CD14-positive monocyte (primary cell): ENCODE data around the gene XPNPEP3. TPM values are rescaled to one million over a fixed set of nuclear protein-coding genes. Genes with fewer than 3 reads are reported as not detected.

Experiments used
- DNase-seq, 3 donors: peaks; one replicate each; pipeline ENCODE4 v3.0.0-alpha.2; 2011 to 2022
- H2AFZ ChIP-seq: 2 replicates; pipeline ENCODE4 v1.6.0; 2012; ENCODE audit warnings: mild to moderate bottlenecking, low read depth, low read length, inconsistent platforms; ENCODE audit not compliant: insufficient read depth, poor library complexity, severe bottlenecking
- H3K27ac ChIP-seq, 2 donors: 1 replicate in 1 of 2; 2 replicates in 1 of 2; pipeline ENCODE4 v1.5.1; 2012 to 2013; ENCODE audit warnings: low read length in 2 of 2, control low read depth in 1 of 2, inconsistent platforms in 1 of 2, low read depth in 1 of 2, mild to moderate bottlenecking in 1 of 2
- H3K27me3 ChIP-seq, 2 donors: one replicate each; pipeline versions ENCODE4 v1.6.0 to v1.6.1; 2011 to 2013; ENCODE audit warnings: low read length in 2 of 2; ENCODE audit not compliant: control insufficient read depth in 2 of 2, insufficient read depth in 2 of 2
- H3K36me3 ChIP-seq, 2 donors: replicated peaks in 1 of 2; 1 replicate in 1 of 2; 2 replicates in 1 of 2; pipeline versions ENCODE4 v1.5.1 to v1.6.1; 2012 to 2013; ENCODE audit warnings: low read length in 2 of 2, control low read depth in 1 of 2, inconsistent platforms in 1 of 2, mild to moderate bottlenecking in 1 of 2; ENCODE audit not compliant: insufficient read depth in 2 of 2, control insufficient read depth in 1 of 2
- H3K4me1 ChIP-seq, 2 donors: 1 replicate in 1 of 2; 2 replicates in 1 of 2; pipeline versions ENCODE4 v1.5.1 to v1.6.1; 2012 to 2013; ENCODE audit warnings: low read length in 2 of 2, control low read depth in 1 of 2, inconsistent platforms in 1 of 2, mild to moderate bottlenecking in 1 of 2, moderate library complexity in 1 of 2; ENCODE audit not compliant: insufficient read depth in 2 of 2, control insufficient read depth in 1 of 2
- H3K4me2 ChIP-seq: replicated peaks from 2 replicates; pipeline ENCODE3; 2012; ENCODE audit warnings: low read length, moderate library complexity, mild to moderate bottlenecking; ENCODE audit not compliant: poor library complexity, severe bottlenecking; ENCODE audit errors: extremely low read depth
- H3K4me3 ChIP-seq, 3 experiments: fragments of 200-600 bp in 1 of 3; sonication (generic) in 1 of 3; replicated peaks in 1 of 3; 1 replicate in 2 of 3; 2 replicates in 1 of 3; pipeline ENCODE4 v1.5.1; 2011 to 2013; ENCODE audit warnings: low read length in 3 of 3, mild to moderate bottlenecking in 3 of 3, control low read depth in 2 of 3, low read depth in 2 of 3, inconsistent platforms in 1 of 3, moderate library complexity in 1 of 3
- H3K79me2 ChIP-seq: 2 replicates; pipeline ENCODE4 v1.6.0; 2012; ENCODE audit warnings: mild to moderate bottlenecking, control low read depth, inconsistent platforms, low read length, moderate library complexity; ENCODE audit not compliant: insufficient read depth
- H3K9ac ChIP-seq: 2 replicates; pipeline ENCODE4 v1.6.0; 2017; ENCODE audit warnings: low read length, mild to moderate bottlenecking; ENCODE audit not compliant: insufficient read depth, poor library complexity, severe bottlenecking
- H3K9me3 ChIP-seq, 2 donors: replicated peaks in 1 of 2; 1 replicate in 1 of 2; 2 replicates in 1 of 2; pipeline versions ENCODE4 v1.5.1 to v1.6.1; 2012 to 2013; ENCODE audit warnings: low read length in 2 of 2, control low read depth in 1 of 2; ENCODE audit not compliant: control insufficient read depth in 1 of 2, insufficient read depth in 1 of 2
- H4K20me1 ChIP-seq: 2 replicates; pipeline ENCODE4 v1.6.0; 2012; ENCODE audit warnings: mild to moderate bottlenecking, low read length, control low read depth, moderate library complexity; ENCODE audit not compliant: insufficient read depth
- H3K27ac Mint-ChIP-seq, 7 donors: one replicate each; pipeline ENCODE4 v1.8.0; 2020; ENCODE audit warnings: mild to moderate bottlenecking in 7 of 7, mixed read lengths in 7 of 7, moderate library complexity in 6 of 7, inconsistent platforms in 2 of 7
- H3K27me3 Mint-ChIP-seq, 3 donors: one replicate each; pipeline ENCODE4 v1.8.0; 2021 to 2022; ENCODE audit warnings: low read depth in 3 of 3, mild to moderate bottlenecking in 3 of 3, mixed read lengths in 3 of 3, moderate library complexity in 3 of 3, inconsistent platforms in 1 of 3
- H3K36me3 Mint-ChIP-seq, 2 donors: one replicate each; pipeline ENCODE4 v1.8.0; 2020; ENCODE audit warnings: mixed read lengths in 2 of 2, inconsistent platforms in 1 of 2, mild to moderate bottlenecking in 1 of 2
- H3K4me1 Mint-ChIP-seq: one replicate; pipeline ENCODE4 v1.8.0; 2020; ENCODE audit warnings: mild to moderate bottlenecking, mixed read lengths
- H3K4me3 Mint-ChIP-seq, 2 donors: one replicate each; pipeline ENCODE4 v1.8.0; 2020; ENCODE audit warnings: mild to moderate bottlenecking in 2 of 2, mixed read lengths in 2 of 2, moderate library complexity in 1 of 2
- H3K9me3 Mint-ChIP-seq, 7 donors: one replicate each; pipeline ENCODE4 v1.8.0; 2020 to 2022; ENCODE audit warnings: mixed read lengths in 7 of 7, mild to moderate bottlenecking in 6 of 7, moderate library complexity in 6 of 7, inconsistent platforms in 2 of 7
- WGBS: methylation state at CpG from one replicate; pipeline ENCODE4 v1.1.5; 2013; ENCODE audit warnings: missing lambda C conversion rate; ENCODE audit not compliant: insufficient coverage; 5-methylcytosine and 5-hydroxymethylcytosine counted together
- intact Hi-C, 2 donors: fragments of 100-400 bp; cut with micrococcal nuclease; formaldehyde crosslinking; loops; one replicate each; pipeline versions ENCODE4 v1.15.0 to v1.15.1; 2023
- polyA plus RNA-seq, 3 donors: library from polyadenylated mRNA; depleted of rRNA in 1 of 3; unstranded in 2 of 3; stranded (reverse) in 1 of 3; fragments of 300-500 nt in 2 of 3; fragments of >200 nt in 1 of 3; fragmentation: Illumina TruSeq in 2 of 3; gene quantifications; 1 replicate in 2 of 3; 2 replicates in 1 of 3; pipeline ENCODE4 v1.2.3, GENCODE V29; 2012 to 2021
- TF ChIP-seq, protein P1 (sequence below): fragments of 200-600 bp; IDR thresholded peaks from one replicate; pipeline ENCODE4 v1.8.0; 2022; ENCODE audit warnings: antibody characterized with exemption, mild to moderate bottlenecking

The XPNPEP3 gene
- polyA plus RNA-seq, 3 donors = 3.6 to 9.4 (median 7.3) TPM

DNA sequence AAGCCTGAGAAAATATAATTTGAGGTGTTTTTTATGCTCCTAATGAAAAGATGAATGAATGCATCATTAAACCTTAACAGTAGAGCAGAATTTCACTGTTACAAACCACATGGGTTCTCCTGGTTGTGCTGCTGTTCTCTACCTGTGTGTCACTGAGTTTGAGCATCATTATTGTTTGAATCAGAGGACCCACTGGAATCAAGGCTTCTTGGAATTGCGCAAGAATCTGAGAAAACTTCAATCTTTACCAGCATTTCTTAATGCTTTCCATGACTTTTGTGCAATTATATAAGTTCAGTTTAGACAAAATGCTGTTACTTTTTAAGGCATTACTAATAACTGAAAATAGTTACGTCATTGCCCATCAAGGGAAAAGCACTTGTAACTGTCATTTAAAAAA lies 75.4 kb downstream of the XPNPEP3 start:
- no peak overlapping the region for H3K4me3 Mint-ChIP-seq
- H3K4me1 Mint-ChIP-seq = no peaks in the 10 kb centered on the region
- no peaks in the 10 kb centered on the region for H3K4me1 ChIP-seq
- H3K4me2 ChIP-seq = no peak overlapping the region
- peaks cover 0 to 2% (median 0%) of the 10 kb centered on the region in 3 donors for H3K27me3 Mint-ChIP-seq
- H3K27me3 ChIP-seq = no peaks in the 10 kb centered on the region
- peaks cover 3 to 7% of the 10 kb centered on the region in 2 donors for H3K36me3 Mint-ChIP-seq
- no peaks in the 10 kb centered on the region for H3K79me2 ChIP-seq
- no peak overlapping the region for H3K9ac ChIP-seq
- DNase-seq = no peak
- intact Hi-C loops = no loop called here
- no CpG with 5 or more reads among the region's 2 CpGs for WGBS
- H4K20me1 ChIP-seq = no peaks in the 10 kb centered on the region
- H3K9me3 ChIP-seq = no peaks in the 10 kb centered on the region
- no peak overlapping the region for H3K27ac ChIP-seq
- peaks cover 0 to 10% of the 10 kb centered on the region in 2 donors for H3K36me3 ChIP-seq
- H3K4me3 ChIP-seq = no peak overlapping the region
- H3K27ac Mint-ChIP-seq = no peak overlapping the region
- TF ChIP-seq, protein P1, sequence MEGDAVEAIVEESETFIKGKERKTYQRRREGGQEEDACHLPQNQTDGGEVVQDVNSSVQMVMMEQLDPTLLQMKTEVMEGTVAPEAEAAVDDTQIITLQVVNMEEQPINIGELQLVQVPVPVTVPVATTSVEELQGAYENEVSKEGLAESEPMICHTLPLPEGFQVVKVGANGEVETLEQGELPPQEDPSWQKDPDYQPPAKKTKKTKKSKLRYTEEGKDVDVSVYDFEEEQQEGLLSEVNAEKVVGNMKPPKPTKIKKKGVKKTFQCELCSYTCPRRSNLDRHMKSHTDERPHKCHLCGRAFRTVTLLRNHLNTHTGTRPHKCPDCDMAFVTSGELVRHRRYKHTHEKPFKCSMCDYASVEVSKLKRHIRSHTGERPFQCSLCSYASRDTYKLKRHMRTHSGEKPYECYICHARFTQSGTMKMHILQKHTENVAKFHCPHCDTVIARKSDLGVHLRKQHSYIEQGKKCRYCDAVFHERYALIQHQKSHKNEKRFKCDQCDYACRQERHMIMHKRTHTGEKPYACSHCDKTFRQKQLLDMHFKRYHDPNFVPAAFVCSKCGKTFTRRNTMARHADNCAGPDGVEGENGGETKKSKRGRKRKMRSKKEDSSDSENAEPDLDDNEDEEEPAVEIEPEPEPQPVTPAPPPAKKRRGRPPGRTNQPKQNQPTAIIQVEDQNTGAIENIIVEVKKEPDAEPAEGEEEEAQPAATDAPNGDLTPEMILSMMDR = no peak
- H3K9me3 Mint-ChIP-seq = peaks cover 0 to 2% (median 0%) of the 10 kb centered on the region in 7 donors
- no peak overlapping the region for H2AFZ ChIP-seq

DNA sequence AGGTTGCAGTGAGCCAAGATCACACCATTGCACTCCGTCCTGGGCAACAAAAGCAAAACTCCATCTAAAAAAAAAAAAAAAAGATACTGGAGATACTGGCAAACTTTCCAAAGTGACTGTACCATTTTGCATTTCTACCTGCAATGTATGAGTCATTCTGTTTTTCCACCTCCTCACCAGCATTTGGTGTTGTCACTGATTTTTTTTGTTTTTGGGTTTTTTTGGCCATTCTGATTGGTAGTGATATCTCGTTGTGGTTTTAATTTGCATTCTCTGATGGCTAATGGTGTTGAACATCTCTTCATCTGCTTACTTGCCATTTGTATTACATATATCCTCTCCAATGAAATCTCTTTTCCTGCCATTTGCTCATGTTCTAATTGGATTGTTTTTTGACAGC lies 82.3 kb downstream of the XPNPEP3 start:
- H3K36me3 ChIP-seq = peaks cover 0 to under 1% of the 10 kb centered on the region in 2 donors
- H3K4me1 Mint-ChIP-seq = peaks cover 24% of the 10 kb centered on the region
- TF ChIP-seq, protein P1 = no peak
- no peaks in the 10 kb centered on the region for H3K27me3 ChIP-seq
- no peaks in the 10 kb centered on the region for H3K9me3 ChIP-seq
- no peak overlapping the region for H3K9ac ChIP-seq
- no peaks in the 10 kb centered on the region for H3K79me2 ChIP-seq
- no peak overlapping the region for H3K27ac Mint-ChIP-seq
- H3K4me2 ChIP-seq = no peak overlapping the region
- H3K27ac ChIP-seq = no peak overlapping the region
- H3K36me3 Mint-ChIP-seq = no peaks in the 10 kb centered on the region
- no peak overlapping the region for H3K4me3 ChIP-seq
- intact Hi-C loops = no loop called here
- H3K27me3 Mint-ChIP-seq = peaks cover 0 to 2% (median 0%) of the 10 kb centered on the region in 3 donors
- no CpG with 5 or more reads among the region's 2 CpGs for WGBS
- H4K20me1 ChIP-seq = no peaks in the 10 kb centered on the region
- peaks cover 22 to 30% of the 10 kb centered on the region in 2 donors for H3K4me1 ChIP-seq
- no peak overlapping the region for H2AFZ ChIP-seq
- H3K9me3 Mint-ChIP-seq = peaks cover 0 to 2% (median 0%) of the 10 kb centered on the region in 7 donors
- DNase-seq = no peak
- H3K4me3 Mint-ChIP-seq = no peak overlapping the region
